Measurements from ENCODE around the gene BAZ2B. TPM values are rescaled to one million over a fixed set of nuclear protein-coding genes. Genes with fewer than 3 reads are reported as not detected.

The BAZ2B gene, protein sequence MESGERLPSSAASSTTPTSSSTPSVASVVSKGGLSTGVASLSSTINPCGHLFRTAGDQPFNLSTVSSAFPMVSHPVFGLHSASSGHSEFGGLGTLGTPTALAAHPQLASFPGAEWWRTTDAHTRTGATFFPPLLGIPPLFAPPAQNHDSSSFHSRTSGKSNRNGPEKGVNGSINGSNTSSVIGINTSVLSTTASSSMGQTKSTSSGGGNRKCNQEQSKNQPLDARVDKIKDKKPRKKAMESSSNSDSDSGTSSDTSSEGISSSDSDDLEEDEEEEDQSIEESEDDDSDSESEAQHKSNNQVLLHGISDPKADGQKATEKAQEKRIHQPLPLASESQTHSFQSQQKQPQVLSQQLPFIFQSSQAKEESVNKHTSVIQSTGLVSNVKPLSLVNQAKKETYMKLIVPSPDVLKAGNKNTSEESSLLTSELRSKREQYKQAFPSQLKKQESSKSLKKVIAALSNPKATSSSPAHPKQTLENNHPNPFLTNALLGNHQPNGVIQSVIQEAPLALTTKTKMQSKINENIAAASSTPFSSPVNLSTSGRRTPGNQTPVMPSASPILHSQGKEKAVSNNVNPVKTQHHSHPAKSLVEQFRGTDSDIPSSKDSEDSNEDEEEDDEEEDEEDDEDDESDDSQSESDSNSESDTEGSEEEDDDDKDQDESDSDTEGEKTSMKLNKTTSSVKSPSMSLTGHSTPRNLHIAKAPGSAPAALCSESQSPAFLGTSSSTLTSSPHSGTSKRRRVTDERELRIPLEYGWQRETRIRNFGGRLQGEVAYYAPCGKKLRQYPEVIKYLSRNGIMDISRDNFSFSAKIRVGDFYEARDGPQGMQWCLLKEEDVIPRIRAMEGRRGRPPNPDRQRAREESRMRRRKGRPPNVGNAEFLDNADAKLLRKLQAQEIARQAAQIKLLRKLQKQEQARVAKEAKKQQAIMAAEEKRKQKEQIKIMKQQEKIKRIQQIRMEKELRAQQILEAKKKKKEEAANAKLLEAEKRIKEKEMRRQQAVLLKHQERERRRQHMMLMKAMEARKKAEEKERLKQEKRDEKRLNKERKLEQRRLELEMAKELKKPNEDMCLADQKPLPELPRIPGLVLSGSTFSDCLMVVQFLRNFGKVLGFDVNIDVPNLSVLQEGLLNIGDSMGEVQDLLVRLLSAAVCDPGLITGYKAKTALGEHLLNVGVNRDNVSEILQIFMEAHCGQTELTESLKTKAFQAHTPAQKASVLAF (N-terminal part only)
- polyA plus RNA-seq: 10 to 100 TPM; 12.5 to 18.3 TPM

DNA sequence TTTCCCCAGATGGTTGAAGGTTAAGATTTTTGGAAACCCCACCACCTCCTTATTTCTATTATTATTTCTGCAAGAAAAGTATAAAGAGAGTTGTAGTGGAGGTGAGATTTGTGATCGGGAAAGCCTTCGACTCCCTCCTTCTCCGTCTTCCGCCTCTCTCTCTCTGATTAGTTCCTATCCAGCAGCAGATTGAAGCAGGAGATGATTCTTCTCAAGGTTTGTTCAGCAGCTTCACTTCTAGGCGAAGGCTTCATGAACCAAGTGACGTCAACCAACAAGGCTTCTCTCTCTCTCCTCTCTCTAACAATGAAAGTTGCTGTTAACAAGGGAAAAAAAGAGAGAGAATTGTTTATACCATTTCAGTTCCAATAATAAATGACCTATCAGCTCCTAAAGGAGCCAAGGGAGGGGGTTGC lies at the start of gene BAZ2B:
TSS of gene BAZ2B (minus strand) at position 263 of the 416 bp plus-strand sequence. CDS start 137,829 bp downstream, outside the sequence.
- Histone ChIP-seq H3K27me3 (ENCODE audit: control insufficient read depth in 1 of 2, insufficient read depth in 2 of 2, low read length in 2 of 2) (no peaks in the 10 kb centered on the region), H3K4me3 (ENCODE audit: low read depth in 1 of 2, low read length in 2 of 2) (peak within 1 kb of the TSS; percentile 54 to 79), H3K4me1 (ENCODE audit: control insufficient read depth in 2 of 2, insufficient read depth in 2 of 2, low read length in 1 of 2) (no peaks in the 10 kb centered on the region), H3K27ac (ENCODE audit: low read depth in 2 of 2, low read length in 1 of 2) (peak within 1 kb of the TSS; percentile 87 to 99), H3K9me3 (ENCODE audit: control insufficient read depth in 2 of 2, insufficient read depth in 1 of 2, low read depth in 1 of 2, low read length in 1 of 2) (no peaks in the 10 kb centered on the region), H3K36me3 (ENCODE audit: control insufficient read depth in 2 of 2, insufficient read depth in 2 of 2, low read length in 1 of 2) (no peaks in the 10 kb centered on the region)
- 1 to 8% methylated on average over 6 of the region's 6 CpGs for WGBS, 2 donors

DNA sequence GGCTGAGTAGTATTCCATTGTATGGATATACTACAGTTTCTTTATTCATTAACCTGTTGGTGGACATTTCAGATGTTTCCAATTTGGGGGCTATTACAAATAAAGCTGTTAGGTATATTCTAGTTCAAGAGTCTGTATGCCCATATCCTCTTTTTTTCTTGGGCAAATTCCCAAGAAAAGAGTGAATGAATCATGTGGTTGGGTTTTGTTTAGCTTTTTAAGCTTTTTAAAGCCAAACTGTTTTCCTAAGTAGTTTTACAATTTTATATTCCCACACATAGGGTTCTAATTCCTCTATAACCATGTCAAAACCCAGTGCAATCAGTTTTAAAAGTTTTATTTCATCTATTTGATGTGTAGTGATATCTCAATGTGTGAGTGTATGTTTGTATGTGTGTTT lies 44.9 kb upstream of the BAZ2B start:
- Histone ChIP-seq H3K9me3 (ENCODE audit: control insufficient read depth in 2 of 2, insufficient read depth in 1 of 2, low read depth in 1 of 2, low read length in 1 of 2) (no peaks in the 10 kb centered on the region), H3K36me3 (ENCODE audit: control insufficient read depth in 2 of 2, insufficient read depth in 2 of 2, low read length in 1 of 2) (no peaks in the 10 kb centered on the region), H3K4me1 (ENCODE audit: control insufficient read depth in 2 of 2, insufficient read depth in 2 of 2, low read length in 1 of 2) (no peaks in the 10 kb centered on the region), H3K27me3 (ENCODE audit: control insufficient read depth in 1 of 2, insufficient read depth in 2 of 2, low read length in 2 of 2) (no peaks in the 10 kb centered on the region), H3K4me3 (ENCODE audit: low read depth in 1 of 2, low read length in 2 of 2) (no peak overlapping the region), H3K27ac (ENCODE audit: low read depth in 2 of 2, low read length in 1 of 2) (no peak overlapping the region)

DNA sequence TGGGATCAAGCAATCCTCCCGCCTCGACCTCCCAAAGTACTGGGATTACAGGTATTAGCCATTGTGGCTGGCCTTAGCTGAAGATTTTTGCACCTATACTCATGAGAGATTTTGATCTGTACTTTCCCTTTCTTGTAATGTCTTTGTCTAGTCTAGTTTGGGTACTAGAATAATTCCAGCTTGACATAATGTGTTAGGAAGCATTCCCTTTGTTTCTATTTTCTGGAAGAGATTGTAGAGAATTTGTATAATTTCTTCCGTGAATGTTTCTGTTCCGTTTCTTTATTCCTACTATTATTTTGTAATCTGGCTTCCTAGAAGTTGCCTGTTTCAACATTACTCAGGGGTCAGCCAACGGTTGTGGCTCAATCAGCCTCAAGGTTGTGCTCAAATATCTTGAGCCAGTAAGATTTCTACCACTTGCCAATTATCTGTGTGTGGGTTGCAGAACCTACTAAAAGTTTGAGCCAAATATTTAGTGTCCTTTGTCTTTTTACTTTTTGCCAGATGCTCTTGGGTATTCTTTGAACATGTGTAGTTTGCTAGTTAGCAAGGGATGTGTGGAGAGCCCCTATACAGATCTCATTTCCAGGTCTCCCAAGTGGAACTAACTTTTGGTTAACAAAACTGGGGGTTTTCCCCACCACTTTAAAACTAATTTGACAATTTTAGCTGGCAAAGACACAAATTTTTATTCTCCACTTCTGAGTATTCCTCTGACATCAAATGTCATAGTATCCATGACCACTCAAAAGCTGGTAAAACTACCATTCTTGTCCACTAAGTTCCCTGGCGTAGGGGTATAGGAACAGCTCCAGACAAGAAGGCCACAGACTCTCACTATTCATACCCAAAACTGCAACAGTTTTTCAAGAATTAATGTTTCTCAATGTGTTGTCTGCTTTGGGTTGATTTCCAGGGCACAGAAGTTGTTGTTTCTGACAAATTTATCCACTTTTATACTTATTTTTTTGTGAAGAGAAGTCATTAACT lies 42.8 kb upstream of the BAZ2B start:
- Histone ChIP-seq H3K27ac (ENCODE audit: low read depth in 2 of 2, low read length in 1 of 2) (no peak overlapping the region), H3K9me3 (ENCODE audit: control insufficient read depth in 2 of 2, insufficient read depth in 1 of 2, low read depth in 1 of 2, low read length in 1 of 2) (no peaks in the 10 kb centered on the region), H3K27me3 (ENCODE audit: control insufficient read depth in 1 of 2, insufficient read depth in 2 of 2, low read length in 2 of 2) (no peaks in the 10 kb centered on the region), H3K36me3 (ENCODE audit: control insufficient read depth in 2 of 2, insufficient read depth in 2 of 2, low read length in 1 of 2) (no peaks in the 10 kb centered on the region), H3K4me3 (ENCODE audit: low read depth in 1 of 2, low read length in 2 of 2) (no peak overlapping the region), H3K4me1 (ENCODE audit: control insufficient read depth in 2 of 2, insufficient read depth in 2 of 2, low read length in 1 of 2) (no peaks in the 10 kb centered on the region)
- WGBS, 2 donors: 71 to 73% methylated on average over 6 of the region's 6 CpGs

DNA sequence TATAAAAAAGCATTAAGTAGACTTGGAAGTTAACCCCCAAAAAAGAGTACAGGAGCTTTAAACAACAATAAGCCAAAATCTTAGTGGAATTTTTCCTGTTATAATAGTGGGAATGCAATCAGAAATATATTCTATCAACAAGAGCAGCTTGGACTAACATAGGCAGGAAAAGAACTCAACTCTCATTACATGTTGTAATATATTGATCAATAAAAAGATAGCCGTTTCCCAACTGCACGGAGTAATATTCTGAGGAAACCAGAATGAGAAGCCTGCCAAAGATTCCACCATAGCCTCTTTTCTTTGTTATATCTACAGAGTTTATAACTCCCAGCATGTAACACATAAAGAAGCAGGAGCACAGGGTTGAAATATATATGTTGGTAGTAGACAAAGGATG lies 37.6 kb upstream of the BAZ2B start:
- Histone ChIP-seq H3K36me3 (ENCODE audit: control insufficient read depth in 2 of 2, insufficient read depth in 2 of 2, low read length in 1 of 2) (no peaks in the 10 kb centered on the region), H3K9me3 (ENCODE audit: control insufficient read depth in 2 of 2, insufficient read depth in 1 of 2, low read depth in 1 of 2, low read length in 1 of 2) (no peaks in the 10 kb centered on the region), H3K27ac (ENCODE audit: low read depth in 2 of 2, low read length in 1 of 2) (no peak overlapping the region), H3K27me3 (ENCODE audit: control insufficient read depth in 1 of 2, insufficient read depth in 2 of 2, low read length in 2 of 2) (no peaks in the 10 kb centered on the region), H3K4me1 (ENCODE audit: control insufficient read depth in 2 of 2, insufficient read depth in 2 of 2, low read length in 1 of 2) (no peaks in the 10 kb centered on the region), H3K4me3 (ENCODE audit: low read depth in 1 of 2, low read length in 2 of 2) (no peak overlapping the region)
- WGBS, 2 donors: 93 to 96% methylated on average over 2 of the region's 2 CpGs

DNA sequence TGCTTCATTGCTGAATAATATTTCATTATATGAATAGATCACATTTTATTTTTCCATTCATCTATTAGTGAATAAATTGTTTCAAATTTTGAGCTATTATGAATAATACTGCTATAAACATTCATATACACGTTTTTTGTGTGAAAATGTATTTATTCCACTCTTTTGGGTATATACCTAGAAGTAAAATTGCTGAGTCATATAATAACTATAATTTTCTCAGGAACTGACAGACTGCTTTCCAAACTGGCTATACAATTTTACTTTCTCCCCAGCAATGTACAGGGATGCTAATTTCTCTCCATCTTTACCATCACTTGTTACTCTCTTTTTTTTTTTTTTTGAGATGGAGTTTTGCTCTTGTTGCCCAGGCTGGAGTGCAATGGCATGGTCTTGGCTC lies 35.5 kb upstream of the BAZ2B start:
- Histone ChIP-seq H3K4me1 (ENCODE audit: control insufficient read depth in 2 of 2, insufficient read depth in 2 of 2, low read length in 1 of 2) (no peaks in the 10 kb centered on the region), H3K9me3 (ENCODE audit: control insufficient read depth in 2 of 2, insufficient read depth in 1 of 2, low read depth in 1 of 2, low read length in 1 of 2) (no peaks in the 10 kb centered on the region), H3K4me3 (ENCODE audit: low read depth in 1 of 2, low read length in 2 of 2) (no peak overlapping the region), H3K27ac (ENCODE audit: low read depth in 2 of 2, low read length in 1 of 2) (no peak overlapping the region), H3K36me3 (ENCODE audit: control insufficient read depth in 2 of 2, insufficient read depth in 2 of 2, low read length in 1 of 2) (no peaks in the 10 kb centered on the region), H3K27me3 (ENCODE audit: control insufficient read depth in 1 of 2, insufficient read depth in 2 of 2, low read length in 2 of 2) (no peaks in the 10 kb centered on the region)
- WGBS, 2 donors: 85 to 89% methylated on average over 1 of the region's 1 CpG

DNA sequence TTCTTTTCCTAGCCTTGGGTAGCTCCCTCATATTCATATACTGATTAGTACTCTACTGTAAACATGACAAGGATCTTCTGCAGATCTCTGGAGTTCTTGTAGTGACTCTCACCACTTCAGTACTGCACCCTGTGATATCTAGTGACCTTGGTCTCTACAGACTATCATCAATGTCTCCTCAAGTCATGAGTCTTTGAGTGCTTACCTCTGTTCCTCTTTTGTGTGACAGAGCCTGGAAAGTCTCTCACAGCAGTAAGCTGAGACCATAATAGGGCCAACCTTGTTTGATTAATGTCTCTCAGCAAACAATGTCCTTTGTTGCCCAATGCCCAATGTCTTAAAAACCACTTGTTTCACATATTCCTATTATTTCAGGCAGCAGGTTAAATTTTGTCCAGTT lies 34.2 kb upstream of the BAZ2B start:
- Histone ChIP-seq H3K36me3 (ENCODE audit: control insufficient read depth in 2 of 2, insufficient read depth in 2 of 2, low read length in 1 of 2) (no peaks in the 10 kb centered on the region), H3K27ac (ENCODE audit: low read depth in 2 of 2, low read length in 1 of 2) (no peak overlapping the region), H3K4me1 (ENCODE audit: control insufficient read depth in 2 of 2, insufficient read depth in 2 of 2, low read length in 1 of 2) (no peaks in the 10 kb centered on the region), H3K9me3 (ENCODE audit: control insufficient read depth in 2 of 2, insufficient read depth in 1 of 2, low read depth in 1 of 2, low read length in 1 of 2) (no peaks in the 10 kb centered on the region), H3K27me3 (ENCODE audit: control insufficient read depth in 1 of 2, insufficient read depth in 2 of 2, low read length in 2 of 2) (no peaks in the 10 kb centered on the region), H3K4me3 (ENCODE audit: low read depth in 1 of 2, low read length in 2 of 2) (no peak overlapping the region)

DNA sequence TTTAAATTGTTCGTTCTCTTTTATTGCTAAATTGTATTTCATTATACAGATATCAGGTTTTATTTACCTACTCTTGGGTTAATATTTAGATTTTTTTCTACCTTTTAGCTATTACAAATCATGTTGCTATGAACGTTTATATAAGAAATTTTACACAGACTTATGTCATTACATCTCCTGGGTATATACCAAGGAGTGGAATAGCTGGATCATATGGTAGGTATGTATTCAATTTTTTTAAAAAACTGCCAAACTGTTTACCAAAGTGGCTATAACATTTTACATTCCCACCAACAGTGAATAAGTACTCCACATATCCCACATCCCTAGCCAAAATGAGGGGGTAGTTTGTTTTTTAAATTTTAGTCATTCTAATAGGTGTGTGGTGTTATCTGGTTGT lies 32.3 kb upstream of the BAZ2B start:
- H3K4me1 ChIP-seq (ENCODE audit: control insufficient read depth in 2 of 2, insufficient read depth in 2 of 2, low read length in 1 of 2): no peaks in the 10 kb centered on the region
- H3K4me3 ChIP-seq (ENCODE audit: low read depth in 1 of 2, low read length in 2 of 2): no peak overlapping the region
- no peaks in the 10 kb centered on the region for H3K36me3 ChIP-seq (ENCODE audit: control insufficient read depth in 2 of 2, insufficient read depth in 2 of 2, low read length in 1 of 2)
- no peak overlapping the region for H3K27ac ChIP-seq (ENCODE audit: low read depth in 2 of 2, low read length in 1 of 2)
- WGBS, 2 donors: 88 to 90% methylated on average over 2 of the region's 2 CpGs
- H3K27me3 ChIP-seq (ENCODE audit: control insufficient read depth in 1 of 2, insufficient read depth in 2 of 2, low read length in 2 of 2): no peaks in the 10 kb centered on the region
- H3K9me3 ChIP-seq (ENCODE audit: control insufficient read depth in 2 of 2, insufficient read depth in 1 of 2, low read depth in 1 of 2, low read length in 1 of 2): no peaks in the 10 kb centered on the region

DNA sequence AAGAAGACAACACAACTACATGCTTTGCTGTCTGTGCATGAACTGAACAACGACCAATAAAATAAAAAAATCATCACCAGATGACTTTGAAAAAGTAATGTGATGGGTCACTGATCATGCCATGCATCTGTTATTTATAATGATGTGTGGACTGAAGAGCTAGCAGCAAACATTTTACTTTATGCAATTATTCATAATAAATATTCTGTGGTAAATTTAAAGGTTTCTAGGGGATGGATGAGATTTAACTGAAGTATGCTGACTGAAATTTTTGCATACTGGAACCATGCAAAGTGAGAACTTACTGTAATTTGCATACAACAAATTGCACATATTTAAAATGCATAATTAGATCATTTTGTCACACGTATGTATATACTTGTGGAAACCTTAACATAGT lies 31.3 kb upstream of the BAZ2B start:
- no peak overlapping the region for H3K4me3 ChIP-seq (ENCODE audit: low read depth in 1 of 2, low read length in 2 of 2)
- no peaks in the 10 kb centered on the region for H3K4me1 ChIP-seq (ENCODE audit: control insufficient read depth in 2 of 2, insufficient read depth in 2 of 2, low read length in 1 of 2)
- no peaks in the 10 kb centered on the region for H3K9me3 ChIP-seq (ENCODE audit: control insufficient read depth in 2 of 2, insufficient read depth in 1 of 2, low read depth in 1 of 2, low read length in 1 of 2)
- 85 to 88% methylated on average over 2 of the region's 2 CpGs for WGBS, 2 donors
- no peaks in the 10 kb centered on the region for H3K36me3 ChIP-seq (ENCODE audit: control insufficient read depth in 2 of 2, insufficient read depth in 2 of 2, low read length in 1 of 2)
- H3K27ac ChIP-seq (ENCODE audit: low read depth in 2 of 2, low read length in 1 of 2): no peak overlapping the region
- no peaks in the 10 kb centered on the region for H3K27me3 ChIP-seq (ENCODE audit: control insufficient read depth in 1 of 2, insufficient read depth in 2 of 2, low read length in 2 of 2)

All from esophagus (tissue), 2 donors.